Gastrocnemius medialis (tissue), 4 donors: ENCODE results near the gene SGIP1.

ENCODE experiments used
- CTCF ChIP-seq, 5 experiments: fragments of 450-650 bp in 3 of 5; fragments of 200-600 bp in 2 of 5; sonication (generic) in 2 of 5; IDR thresholded peaks in 4 of 5; conservative IDR thresholded peaks in 1 of 5; 1 replicate in 4 of 5; 2 replicates in 1 of 5; pipeline ENCODE4 v1.5.1; 2016 to 2019; ENCODE audit warnings: antibody characterized with exemption in 5 of 5, mild to moderate bottlenecking in 3 of 5, moderate library complexity in 3 of 5
- POLR2A ChIP-seq, 2 donors: fragments of 450-650 bp; IDR thresholded peaks; one replicate each; pipeline ENCODE4 v1.6.1; 2017; ENCODE audit warnings: antibody characterized with exemption in 2 of 2, mild to moderate bottlenecking in 2 of 2, moderate library complexity in 2 of 2

- TF ChIP-seq CTCF (IDR thresholded peaks at IDR 0.05 in 4 of 5, conservative IDR thresholded peaks at IDR 0.05 in 1 of 5) (no peak), POLR2A (IDR thresholded peaks at IDR 0.05) (no peak)
Observed at GRCh38 chr1:66791621-66792610, 258.0 kb downstream of the SGIP1 start.
